Activated CD4-positive, alpha-beta memory T cell treated with anti-CD3 and anti-CD28 coated beads for 36 hours (primary cell): ENCODE data around the gene PRKCI. TPM values are rescaled to one million over a fixed set of nuclear protein-coding genes. Genes with fewer than 3 reads are reported as not detected.
A peak's percentile ranks its signal among the peaks of the same experiment; 100 is the strongest.
"Not testable (repeated sequence)": the region's sequence is repeated elsewhere in the genome, so short reads cannot be mapped to it uniquely, and the experiment has no call there.

Source experiments
- CTCF ChIA-PET: fragments of 350-600 bp; sonication (Branson Sonifier 250); formaldehyde crosslinking; loops from one replicate; lab custom pipeline; 2021; ENCODE audit warnings: antibody characterized with exemption, inconsistent platforms; lab: Charles Lee
- POLR2A ChIA-PET: fragments of 350-600 bp; sonication (Branson Sonifier 250); formaldehyde crosslinking; loops from one replicate; lab custom pipeline; 2021; ENCODE audit warnings: antibody characterized with exemption; lab: Charles Lee
- DNase-seq: peaks from one replicate; pipeline ENCODE4 v3.0.0-alpha.2; 2020
- H3K27ac Mint-ChIP-seq: one replicate; pipeline ENCODE4 v1.8.0; 2021; ENCODE audit warnings: mixed read lengths
- H3K27me3 Mint-ChIP-seq: one replicate; pipeline ENCODE4 v1.8.0; 2021; ENCODE audit warnings: mixed read lengths
- H3K36me3 Mint-ChIP-seq: one replicate; pipeline ENCODE4 v1.8.0; 2021; ENCODE audit warnings: mixed read lengths
- H3K4me1 Mint-ChIP-seq: one replicate; pipeline ENCODE4 v1.8.0; 2021; ENCODE audit warnings: low read depth, mixed read lengths
- H3K4me3 Mint-ChIP-seq: one replicate; pipeline ENCODE4 v1.8.0; 2021; ENCODE audit warnings: mild to moderate bottlenecking, mixed read lengths
- H3K9me3 Mint-ChIP-seq: one replicate; pipeline ENCODE4 v1.8.0; 2021; ENCODE audit warnings: mixed read lengths
- intact Hi-C: fragments of 100-400 bp; cut with micrococcal nuclease; formaldehyde crosslinking; loops from one replicate; pipeline ENCODE4 v1.15.1; 2023
- total RNA-seq, 2 experiments: library from RNA; stranded (reverse); gene quantifications; one replicate each; pipeline ENCODE4 v1.2.3, GENCODE V29; 2021

The PRKCI gene
- total RNA-seq, 2 experiments from 2014 or later = 27.0 to 27.6 TPM

- Mint-ChIP-seq H3K27ac (peak overlapping the region; percentile 51), H3K9me3 (no peaks in the 10 kb centered on the region), H3K27me3 (peaks cover 17% of the 10 kb centered on the region), H3K36me3 (no peaks in the 10 kb centered on the region), H3K4me3 (no peak overlapping the region), H3K4me1 (peaks cover 17% of the 10 kb centered on the region)
- intact Hi-C loops = loop anchor here (1.0 kb wide), 2 partner anchors 22 to 54 kb away; partner anchors contain the start of gene PHC3
- ChIA-PET CTCF (interaction anchor here (0.9 kb wide), 1 partner anchor 14 kb away, joined by 6 read pairs; no protein-coding TSS in a partner anchor), POLR2A (no interaction called here)
- peak; percentile 33 for DNase-seq
These were observed 18.8 kb upstream of the PRKCI start for GRCh38 chr3:170203457-170203856.

GRCh38 chr3:170204023-170204472, 18.2 kb upstream of the PRKCI start:
- Mint-ChIP-seq H3K9me3 (no peaks in the 10 kb centered on the region), H3K36me3 (no peaks in the 10 kb centered on the region), H3K27ac (peak overlapping the region; percentile 51), H3K27me3 (peaks cover 20% of the 10 kb centered on the region), H3K4me3 (no peak overlapping the region), H3K4me1 (peaks cover 17% of the 10 kb centered on the region)
- intact Hi-C loops = loop anchor here (2.0 kb wide), 1 partner anchor 19 kb away; the partner anchor contains the start of gene PRKCI
- no peak for DNase-seq
- ChIA-PET POLR2A (no interaction called here), CTCF (interaction anchor here (0.6 to 1.0 kb wide), 3 partner anchors 14 to 207 kb away, joined by 3 to 6 read pairs (median 3); no protein-coding TSS in a partner anchor)

GRCh38 chr3:170204509-170204908, 17.7 kb upstream of the PRKCI start:
- H3K27me3 Mint-ChIP-seq = peaks cover 16% of the 10 kb centered on the region
- intact Hi-C loops = loop anchor here (2.0 kb wide), 1 partner anchor 18 kb away; the partner anchor contains the start of gene PRKCI
- no peak overlapping the region for H3K4me3 Mint-ChIP-seq
- no peak for DNase-seq
- no peak overlapping the region for H3K27ac Mint-ChIP-seq
- CTCF ChIA-PET = interaction anchor here (0.6 to 1.0 kb wide), 2 partner anchors 51 to 207 kb away, joined by 3 read pairs; no protein-coding TSS in a partner anchor
- no peaks in the 10 kb centered on the region for H3K9me3 Mint-ChIP-seq
- POLR2A ChIA-PET = no interaction called here
- peaks cover 17% of the 10 kb centered on the region for H3K4me1 Mint-ChIP-seq
- no peaks in the 10 kb centered on the region for H3K36me3 Mint-ChIP-seq

DNA sequence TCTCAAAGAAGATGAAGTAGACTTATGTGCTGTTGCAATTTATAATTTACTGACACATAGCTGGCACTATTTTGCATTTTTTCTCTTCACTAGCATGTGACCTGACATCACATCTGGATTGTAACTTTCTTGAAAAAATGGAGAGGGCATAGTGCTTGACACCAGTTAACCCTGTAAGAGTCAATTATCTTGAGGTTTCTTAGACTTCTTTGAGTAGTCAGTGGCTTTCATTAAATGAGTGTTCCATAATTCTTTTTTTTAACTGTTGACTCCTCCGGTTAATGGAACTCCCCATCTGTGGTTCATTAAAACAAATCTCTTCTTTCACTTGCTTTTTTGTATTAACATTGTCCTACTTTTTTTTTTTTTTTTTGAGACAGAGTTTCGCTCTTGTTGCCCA, 16.9 kb upstream of the PRKCI start:
- H3K4me1 Mint-ChIP-seq = peaks cover 17% of the 10 kb centered on the region
- intact Hi-C loops = loop anchor here (2.0 kb wide), 1 partner anchor 17 kb away; the partner anchor contains the start of gene PRKCI
- no peak overlapping the region for H3K27ac Mint-ChIP-seq
- H3K4me3 Mint-ChIP-seq = no peak overlapping the region
- peaks cover 18% of the 10 kb centered on the region for H3K27me3 Mint-ChIP-seq
- no peak for DNase-seq
- H3K9me3 Mint-ChIP-seq = no peaks in the 10 kb centered on the region
- no peaks in the 10 kb centered on the region for H3K36me3 Mint-ChIP-seq
- ChIA-PET CTCF (no interaction called here), POLR2A (interaction anchor here (1.0 kb wide), 1 partner anchor 24 kb away, joined by 3 read pairs; the partner anchor contains the start of gene PHC3)

DNA sequence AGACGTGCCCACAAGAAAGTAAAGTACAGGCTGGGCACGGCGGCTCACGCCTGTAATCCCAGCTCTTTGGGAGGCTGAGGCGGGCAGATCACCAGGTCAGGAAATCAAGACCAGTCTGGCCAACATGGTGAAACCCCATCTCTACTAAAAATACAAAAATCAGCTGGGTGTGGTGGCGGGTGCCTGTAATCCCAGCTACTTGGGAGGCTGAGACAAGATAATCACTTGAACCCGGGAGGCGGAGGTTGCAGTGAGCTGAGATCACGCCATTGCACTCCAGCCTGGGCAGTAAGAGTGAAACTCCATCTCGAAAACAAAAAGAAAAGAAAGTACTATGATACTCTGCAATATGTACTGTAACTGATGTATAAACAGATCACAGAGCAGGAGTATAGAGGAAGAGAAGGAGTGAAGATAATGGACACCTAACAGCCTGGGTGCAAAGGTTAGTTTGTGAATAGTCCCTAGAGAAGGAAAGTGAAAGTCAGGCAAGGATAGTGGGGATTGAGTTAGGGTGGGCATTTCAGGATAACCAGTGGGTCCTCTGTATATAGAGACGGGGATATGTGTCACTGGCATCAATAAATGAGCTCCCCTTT, 16.0 kb upstream of the PRKCI start:
- H3K36me3 Mint-ChIP-seq, intact Hi-C loops, H3K27ac Mint-ChIP-seq, H3K9me3 Mint-ChIP-seq, H3K4me3 Mint-ChIP-seq, DNase-seq: not testable (repeated sequence)
- H3K27me3 Mint-ChIP-seq = peaks cover 16% of the 10 kb centered on the region
- ChIA-PET POLR2A (interaction anchor here (1.0 kb wide), 1 partner anchor 24 kb away, joined by 3 read pairs; the partner anchor contains the start of gene PHC3), CTCF (interaction anchor here (0.6 kb wide), 1 partner anchor 1492 kb away, joined by 3 read pairs; no protein-coding TSS in a partner anchor)
- peaks cover 17% of the 10 kb centered on the region for H3K4me1 Mint-ChIP-seq

GRCh38 chr3:170207717-170208116, 14.5 kb upstream of the PRKCI start:
- ChIA-PET POLR2A (no interaction called here), CTCF (no interaction called here)
- intact Hi-C loops = no loop called here
- H3K27ac Mint-ChIP-seq = no peak overlapping the region
- H3K4me1 Mint-ChIP-seq = peaks cover 17% of the 10 kb centered on the region
- DNase-seq = no peak
- no peak overlapping the region for H3K4me3 Mint-ChIP-seq
- no peaks in the 10 kb centered on the region for H3K9me3 Mint-ChIP-seq
- peaks cover 17% of the 10 kb centered on the region for H3K27me3 Mint-ChIP-seq
- no peaks in the 10 kb centered on the region for H3K36me3 Mint-ChIP-seq

GRCh38 chr3:170211668-170212067, 10.6 kb upstream of the PRKCI start:
- H3K27ac Mint-ChIP-seq = no peak overlapping the region
- no peaks in the 10 kb centered on the region for H3K36me3 Mint-ChIP-seq
- H3K27me3 Mint-ChIP-seq = peaks cover 8% of the 10 kb centered on the region
- POLR2A ChIA-PET = interaction anchor here (0.6 kb wide), 1 partner anchor 32 kb away, joined by 3 read pairs; no protein-coding TSS in a partner anchor
- intact Hi-C loops = no loop called here
- H3K9me3 Mint-ChIP-seq = no peaks in the 10 kb centered on the region
- H3K4me3 Mint-ChIP-seq = no peak overlapping the region
- CTCF ChIA-PET = interaction anchor here (1.4 kb wide), 1 partner anchor 21 kb away, joined by 3 read pairs; no protein-coding TSS in a partner anchor
- H3K4me1 Mint-ChIP-seq = no peaks in the 10 kb centered on the region
- DNase-seq = no peak

DNA sequence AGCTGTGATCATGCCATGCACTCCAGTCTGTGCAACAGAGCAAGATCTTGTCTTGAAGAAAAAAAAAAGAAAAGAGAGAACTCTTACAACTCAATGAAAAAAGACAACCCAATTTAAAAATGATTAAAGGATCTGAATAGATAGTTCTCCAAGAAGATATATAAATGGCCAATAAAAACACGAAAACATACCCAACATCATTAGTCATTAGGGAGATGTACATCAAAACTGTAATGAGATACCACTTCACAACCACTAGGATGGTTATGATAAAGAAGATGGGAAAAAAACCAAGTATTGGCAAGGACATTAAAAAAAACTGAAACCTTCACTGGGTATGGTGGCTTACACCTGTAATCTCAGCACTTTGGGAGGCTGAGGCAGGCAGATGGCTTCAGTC, 2.4 kb upstream of the PRKCI start:
- H3K9me3 Mint-ChIP-seq = no peaks in the 10 kb centered on the region
- no peaks in the 10 kb centered on the region for H3K36me3 Mint-ChIP-seq
- H3K4me1 Mint-ChIP-seq = peaks cover 16% of the 10 kb centered on the region
- intact Hi-C loops = no loop called here
- no peak overlapping the region for H3K4me3 Mint-ChIP-seq
- H3K27ac Mint-ChIP-seq = no peak overlapping the region
- no peaks in the 10 kb centered on the region for H3K27me3 Mint-ChIP-seq
- DNase-seq = no peak
- CTCF ChIA-PET = no interaction called here
- POLR2A ChIA-PET = interaction anchor here (0.6 kb wide), 1 partner anchor 52 kb away, joined by 3 read pairs; no protein-coding TSS in a partner anchor

- ChIA-PET CTCF (no interaction called here), POLR2A (interaction anchor here (1.0 kb wide), 1 partner anchor 40 kb away, joined by 3 read pairs; no protein-coding TSS in a partner anchor)
- intact Hi-C loops = no loop called here
- Mint-ChIP-seq H3K9me3 (no peaks in the 10 kb centered on the region), H3K36me3 (no peaks in the 10 kb centered on the region), H3K27ac (peak overlapping the region; percentile 54), H3K4me1 (peaks cover 21% of the 10 kb centered on the region), H3K4me3 (peak overlapping the region; percentile 53), H3K27me3 (no peaks in the 10 kb centered on the region)
- DNase-seq = no peak
These were observed 1.4 kb upstream of the PRKCI start for GRCh38 chr3:170220871-170221270.

GRCh38 chr3:170222647-170223541, 670 bp downstream of the PRKCI start:
- ChIA-PET CTCF (interaction anchor here (0.7 to 1.1 kb wide), 2 partner anchors 15 to 34 kb away, joined by 3 to 4 read pairs; no protein-coding TSS in a partner anchor), POLR2A (interaction anchor here (1.1 kb wide), 1 partner anchor 134 kb away, joined by 11 read pairs; the partner anchor contains the start of gene SKIL)
- Mint-ChIP-seq H3K27ac (peak overlapping the region; percentile 81), H3K4me3 (peak overlapping the region; percentile 93), H3K36me3 (no peaks in the 10 kb centered on the region), H3K9me3 (no peaks in the 10 kb centered on the region), H3K4me1 (peaks cover 29% of the 10 kb centered on the region), H3K27me3 (no peaks in the 10 kb centered on the region)
- intact Hi-C loops = loop anchor here (1.0 to 2.0 kb wide), 7 partner anchors 18 to 685 kb away; partner anchors contain the start of genes EIF5A2, MYNN, PHC3 and SKIL
- peak; percentile 65 for DNase-seq

- Mint-ChIP-seq H3K36me3 (no peaks in the 10 kb centered on the region), H3K27ac (no peak overlapping the region), H3K4me3 (no peak overlapping the region), H3K4me1 (peaks cover 30% of the 10 kb centered on the region), H3K9me3 (no peaks in the 10 kb centered on the region), H3K27me3 (no peaks in the 10 kb centered on the region)
- DNase-seq = no peak
- intact Hi-C loops = no loop called here
- ChIA-PET CTCF (no interaction called here), POLR2A (interaction anchor here (1.8 kb wide), 1 partner anchor 132 kb away, joined by 4 read pairs; no protein-coding TSS in a partner anchor)
These were observed 2.9 kb downstream of the PRKCI start for GRCh38 chr3:170225166-170225565.
